Right kidney (tissue), 1 donor: ENCODE measurements around the gene AP2A1.

Source experiments
- DNase-seq: peaks from one replicate; pipeline ENCODE4 v3.0.0-alpha.2; 2016

The AP2A1 gene

DNA sequence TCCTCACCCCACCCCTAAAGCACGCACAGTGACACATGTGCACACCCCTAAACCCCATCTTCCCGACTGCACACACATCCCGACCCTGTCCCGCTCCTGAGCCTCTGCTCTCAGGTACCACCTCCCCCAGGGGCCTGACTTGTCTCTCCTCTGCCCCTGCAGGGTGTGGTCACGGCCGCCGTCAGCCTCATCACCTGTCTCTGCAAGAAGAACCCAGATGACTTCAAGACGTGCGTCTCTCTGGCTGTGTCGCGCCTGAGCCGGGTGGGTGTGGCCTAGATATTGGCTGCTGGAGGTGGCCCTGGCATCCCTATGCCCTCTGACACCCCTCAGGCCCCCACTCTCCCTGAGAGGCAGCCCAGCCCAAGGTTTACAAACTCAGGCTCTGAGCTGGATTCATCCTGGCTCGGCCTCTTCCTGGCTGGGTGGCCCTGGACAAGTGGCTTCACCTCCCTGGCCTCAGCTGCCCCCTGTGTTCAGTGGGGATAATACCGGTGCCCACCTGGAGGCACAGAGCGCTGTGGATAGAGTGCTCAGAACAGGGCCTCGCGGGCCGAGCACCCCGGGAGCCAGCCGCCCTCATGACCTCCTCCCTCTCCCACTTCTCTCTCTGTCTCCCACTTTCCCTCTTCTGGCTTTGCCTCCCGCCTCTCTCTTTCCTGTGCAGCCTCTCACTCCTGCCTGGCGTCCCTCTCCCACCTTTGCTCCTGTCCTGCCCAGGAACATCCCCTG, 26.2 kb downstream of the AP2A1 start:
- DNase-seq = no peak

DNA sequence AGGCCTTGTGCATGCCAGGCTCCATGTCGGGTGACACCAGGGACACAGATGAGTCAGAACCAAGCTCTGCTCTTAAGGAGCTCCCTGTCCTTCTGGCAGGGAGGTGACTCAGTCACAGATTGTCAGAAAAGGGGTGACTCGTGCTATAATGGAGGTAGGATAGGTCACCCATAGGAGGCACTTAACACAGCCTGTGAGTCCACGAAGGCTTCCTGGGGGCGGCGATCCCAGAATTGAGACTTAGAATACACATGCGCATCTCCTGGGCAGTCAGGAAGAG, 26.7 kb downstream of the AP2A1 start:
- DNase-seq = no peak

DNA sequence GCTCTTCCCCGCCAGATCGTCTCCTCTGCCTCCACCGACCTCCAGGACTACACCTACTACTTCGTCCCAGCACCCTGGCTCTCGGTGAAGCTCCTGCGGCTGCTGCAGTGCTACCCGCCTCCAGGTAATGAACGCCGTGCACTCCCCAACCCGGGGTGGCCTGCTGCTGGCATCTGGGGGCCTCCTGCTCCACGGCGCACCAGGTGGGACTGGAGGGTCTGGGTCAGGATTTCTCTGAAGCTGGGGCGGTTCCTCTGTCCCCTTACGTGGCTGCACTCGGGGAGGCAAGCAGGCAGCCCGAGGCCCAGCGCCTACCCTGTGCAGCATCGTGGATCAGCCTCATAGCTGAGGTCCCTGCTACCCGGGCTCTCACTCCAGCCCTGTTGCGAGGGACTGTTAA, 28.8 kb downstream of the AP2A1 start:
- DNase-seq = no peak

DNA sequence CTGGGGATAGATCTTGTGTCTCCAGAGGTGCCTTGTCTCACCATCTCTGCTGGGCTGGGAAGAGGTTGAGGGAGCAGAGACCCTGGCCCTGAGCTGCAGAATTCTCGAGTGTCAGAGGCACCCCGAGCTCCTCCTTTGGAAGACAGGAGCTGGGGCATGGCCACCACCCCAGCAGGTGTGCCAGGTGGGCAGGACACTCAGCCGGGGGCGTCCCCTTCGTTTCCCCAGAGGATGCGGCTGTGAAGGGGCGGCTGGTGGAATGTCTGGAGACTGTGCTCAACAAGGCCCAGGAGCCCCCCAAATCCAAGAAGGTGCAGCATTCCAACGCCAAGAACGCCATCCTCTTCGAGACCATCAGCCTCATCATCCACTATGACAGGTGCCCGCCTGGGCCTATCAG, 31.8 kb downstream of the AP2A1 start:
- no peak for DNase-seq

DNA sequence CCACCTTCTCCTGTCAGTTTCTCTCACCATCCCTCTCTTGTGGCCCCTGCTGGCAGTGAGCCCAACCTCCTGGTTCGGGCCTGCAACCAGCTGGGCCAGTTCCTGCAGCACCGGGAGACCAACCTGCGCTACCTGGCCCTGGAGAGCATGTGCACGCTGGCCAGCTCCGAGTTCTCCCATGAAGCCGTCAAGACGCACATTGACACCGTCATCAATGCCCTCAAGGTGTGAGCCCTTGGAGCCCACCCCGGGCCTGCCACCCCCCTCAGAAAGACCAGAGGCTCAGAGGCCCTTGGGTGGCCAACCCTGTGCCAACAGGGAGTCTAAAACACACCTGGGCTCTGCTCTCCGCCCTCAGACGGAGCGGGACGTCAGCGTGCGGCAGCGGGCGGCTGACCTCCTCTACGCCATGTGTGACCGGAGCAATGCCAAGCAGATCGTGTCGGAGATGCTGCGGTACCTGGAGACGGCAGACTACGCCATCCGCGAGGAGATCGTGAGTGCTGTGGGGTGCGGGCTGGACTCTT, 32.5 kb downstream of the AP2A1 start:
- no peak for DNase-seq

DNA sequence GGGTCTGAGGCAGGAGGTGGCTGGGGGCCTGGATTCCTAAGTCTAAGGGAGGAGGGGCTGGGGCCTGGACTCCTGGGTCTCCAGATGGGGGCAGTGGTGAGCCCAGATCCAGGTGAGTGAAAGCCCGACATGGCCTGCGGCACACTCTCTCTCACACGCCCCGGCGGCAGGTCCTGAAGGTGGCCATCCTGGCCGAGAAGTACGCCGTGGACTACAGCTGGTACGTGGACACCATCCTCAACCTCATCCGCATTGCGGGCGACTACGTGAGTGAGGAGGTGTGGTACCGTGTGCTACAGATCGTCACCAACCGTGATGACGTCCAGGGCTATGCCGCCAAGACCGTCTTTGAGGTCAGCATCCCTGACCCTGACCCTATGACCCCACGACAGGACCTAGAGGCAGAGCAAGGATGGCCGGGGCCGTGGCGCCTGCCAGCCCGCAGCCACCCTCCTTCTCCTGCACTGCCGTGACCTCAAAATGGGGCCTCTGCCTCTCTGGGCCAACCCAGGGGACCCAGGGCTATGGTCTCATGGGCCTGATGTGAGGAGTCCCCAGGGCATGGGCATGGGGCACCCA, 33.1 kb downstream of the AP2A1 start:
- no peak for DNase-seq

DNA sequence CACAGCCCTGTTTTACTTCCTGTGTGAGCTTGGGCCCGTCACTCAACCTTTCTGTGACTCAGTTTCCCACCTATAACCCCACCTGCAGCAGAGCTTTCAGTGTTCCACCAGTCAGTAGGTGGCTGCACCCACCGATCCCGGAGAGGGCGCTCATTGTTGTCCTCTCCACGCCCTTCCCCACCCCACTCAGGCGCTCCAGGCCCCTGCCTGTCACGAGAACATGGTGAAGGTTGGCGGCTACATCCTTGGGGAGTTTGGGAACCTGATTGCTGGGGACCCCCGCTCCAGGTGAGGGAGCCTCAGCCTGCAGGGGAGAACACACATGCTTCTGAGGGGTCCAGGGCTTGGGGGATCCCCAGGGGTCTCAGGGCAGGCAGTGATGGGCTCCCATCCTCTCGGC, 34.0 kb downstream of the AP2A1 start:
- no peak for DNase-seq

DNA sequence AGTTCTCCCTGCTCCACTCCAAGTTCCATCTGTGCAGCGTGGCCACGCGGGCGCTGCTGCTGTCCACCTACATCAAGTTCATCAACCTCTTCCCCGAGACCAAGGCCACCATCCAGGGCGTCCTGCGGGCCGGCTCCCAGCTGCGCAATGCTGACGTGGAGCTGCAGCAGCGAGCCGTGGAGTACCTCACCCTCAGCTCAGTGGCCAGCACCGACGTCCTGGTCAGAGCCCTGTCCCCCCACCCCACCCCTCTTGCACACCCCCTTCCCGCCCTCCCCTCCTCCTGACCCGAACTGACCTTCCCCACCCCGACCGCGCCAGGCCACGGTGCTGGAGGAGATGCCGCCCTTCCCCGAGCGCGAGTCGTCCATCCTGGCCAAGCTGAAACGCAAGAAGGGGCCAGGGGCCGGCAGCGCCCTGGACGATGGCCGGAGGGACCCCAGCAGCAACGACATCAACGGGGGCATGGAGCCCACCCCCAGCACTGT, 34.6 kb downstream of the AP2A1 start:
- no peak for DNase-seq

DNA sequence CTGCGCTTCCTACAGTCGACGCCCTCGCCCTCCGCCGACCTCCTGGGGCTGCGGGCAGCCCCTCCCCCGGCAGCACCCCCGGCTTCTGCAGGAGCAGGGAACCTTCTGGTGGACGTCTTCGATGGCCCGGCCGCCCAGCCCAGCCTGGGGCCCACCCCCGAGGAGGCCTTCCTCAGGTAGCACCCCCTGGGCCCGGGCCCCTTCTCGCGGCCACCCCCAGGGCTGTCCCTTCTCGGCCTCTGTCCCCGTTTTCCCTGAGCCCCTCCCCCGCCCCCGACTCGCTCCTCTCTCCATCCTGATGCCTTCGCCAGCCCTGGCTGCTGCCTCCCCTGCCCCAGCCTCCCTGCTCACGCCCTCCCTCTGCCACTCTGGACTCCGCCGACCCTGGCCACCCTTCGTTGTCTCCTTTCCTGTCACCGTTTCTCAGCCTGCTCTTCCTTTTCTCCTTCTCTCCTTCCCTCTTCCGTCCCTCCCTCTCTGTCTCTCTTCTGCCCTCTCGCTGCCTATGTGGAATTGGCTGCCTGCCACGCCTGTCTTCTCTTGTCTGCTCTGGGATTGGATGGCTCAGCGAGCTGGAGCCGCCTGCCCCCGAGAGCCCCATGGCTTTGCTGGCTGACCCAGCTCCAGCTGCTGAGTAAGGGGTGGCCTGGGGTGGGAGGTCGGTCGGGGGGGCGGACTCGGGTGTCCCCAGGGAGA, 35.3 kb downstream of the AP2A1 start:
- DNase-seq = peak; percentile 88

DNA sequence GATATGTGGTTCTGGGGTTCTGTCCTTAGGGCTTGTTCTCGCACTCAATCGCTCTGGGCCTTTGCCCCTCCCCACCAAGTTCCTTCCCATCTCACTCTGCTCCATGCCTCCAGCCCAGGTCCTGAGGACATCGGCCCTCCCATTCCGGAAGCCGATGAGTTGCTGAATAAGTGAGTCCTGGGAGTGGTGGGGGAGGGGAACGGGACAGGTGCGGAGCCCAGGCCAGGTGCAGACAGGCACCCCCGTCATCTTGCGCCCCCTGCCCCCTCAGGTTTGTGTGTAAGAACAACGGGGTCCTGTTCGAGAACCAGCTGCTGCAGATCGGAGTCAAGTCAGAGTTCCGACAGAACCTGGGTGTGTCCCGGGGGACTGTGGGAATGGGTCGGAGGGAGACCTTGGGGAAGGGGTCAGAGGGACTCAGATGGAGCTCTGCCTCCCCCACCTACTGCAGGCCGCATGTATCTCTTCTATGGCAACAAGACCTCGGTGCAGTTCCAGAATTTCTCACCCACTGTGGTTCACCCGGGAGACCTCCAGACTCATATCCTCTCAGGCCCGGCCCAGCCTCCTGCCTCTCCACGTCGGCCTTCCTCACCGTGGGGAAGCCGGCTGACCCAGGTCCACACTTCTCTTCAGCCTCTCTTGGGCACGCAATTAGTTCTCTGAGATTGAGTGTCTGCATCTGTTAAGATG, 36.2 kb downstream of the AP2A1 start:
- no peak for DNase-seq

DNA sequence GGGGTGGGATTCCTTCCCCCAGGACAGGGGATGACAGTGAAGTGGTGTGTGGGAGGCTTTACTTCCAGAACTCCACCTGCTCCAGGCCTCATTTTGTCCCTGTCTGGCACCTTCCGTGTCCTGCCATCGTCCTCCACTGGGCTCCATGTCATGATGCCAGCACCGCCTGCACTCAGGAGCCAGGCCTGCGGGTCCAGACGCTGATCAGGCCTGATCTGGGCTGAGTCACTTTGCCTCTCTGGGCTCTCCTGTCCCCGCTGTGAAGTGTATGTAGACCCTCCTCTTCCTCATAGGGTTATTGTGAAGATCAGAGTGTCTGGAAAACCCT, 36.7 kb downstream of the AP2A1 start:
- no peak for DNase-seq

DNA sequence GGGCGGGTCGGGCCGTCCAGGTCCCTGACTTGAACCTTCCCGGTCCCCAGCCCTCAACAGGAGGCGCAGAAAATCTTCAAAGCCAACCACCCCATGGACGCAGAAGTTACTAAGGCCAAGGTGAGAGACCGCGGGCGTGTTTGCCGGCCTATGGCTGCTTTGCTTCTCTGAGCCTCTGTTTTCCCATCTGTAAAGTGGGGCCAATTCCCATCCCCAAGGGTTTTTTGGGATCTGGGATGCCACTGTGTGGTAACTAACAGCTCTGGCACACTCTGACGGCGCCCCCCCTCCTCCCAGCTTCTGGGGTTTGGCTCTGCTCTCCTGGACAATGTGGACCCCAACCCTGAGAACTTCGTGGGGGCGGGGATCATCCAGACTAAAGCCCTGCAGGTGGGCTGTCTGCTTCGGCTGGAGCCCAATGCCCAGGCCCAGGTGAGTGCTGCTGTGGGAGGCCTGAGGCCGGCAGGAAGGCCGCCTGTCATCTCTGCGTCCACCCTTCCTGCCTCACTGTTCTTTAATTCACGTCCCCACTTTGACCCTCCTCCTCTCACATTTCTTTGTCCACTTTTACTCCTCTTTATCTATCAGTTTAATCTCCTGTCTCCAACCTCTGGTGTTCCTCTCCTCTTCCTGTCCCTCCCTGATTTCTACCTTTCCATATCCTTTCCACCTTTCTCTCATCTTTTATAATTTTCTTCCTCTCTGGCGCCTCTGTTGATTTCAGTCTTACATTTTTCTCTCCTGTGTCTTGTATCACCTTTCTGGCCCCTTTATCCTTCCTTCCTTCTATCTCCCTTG, 39.2 kb downstream of the AP2A1 start:
- DNase-seq = no peak

DNA sequence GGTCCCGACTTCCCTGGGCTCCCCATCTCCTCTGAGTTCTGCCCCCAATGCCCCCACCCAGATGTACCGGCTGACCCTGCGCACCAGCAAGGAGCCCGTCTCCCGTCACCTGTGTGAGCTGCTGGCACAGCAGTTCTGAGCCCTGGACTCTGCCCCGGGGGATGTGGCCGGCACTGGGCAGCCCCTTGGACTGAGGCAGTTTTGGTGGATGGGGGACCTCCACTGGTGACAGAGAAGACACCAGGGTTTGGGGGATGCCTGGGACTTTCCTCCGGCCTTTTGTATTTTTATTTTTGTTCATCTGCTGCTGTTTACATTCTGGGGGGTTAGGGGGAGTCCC, 39.8 kb downstream of the AP2A1 start:
- no peak for DNase-seq

DNA sequence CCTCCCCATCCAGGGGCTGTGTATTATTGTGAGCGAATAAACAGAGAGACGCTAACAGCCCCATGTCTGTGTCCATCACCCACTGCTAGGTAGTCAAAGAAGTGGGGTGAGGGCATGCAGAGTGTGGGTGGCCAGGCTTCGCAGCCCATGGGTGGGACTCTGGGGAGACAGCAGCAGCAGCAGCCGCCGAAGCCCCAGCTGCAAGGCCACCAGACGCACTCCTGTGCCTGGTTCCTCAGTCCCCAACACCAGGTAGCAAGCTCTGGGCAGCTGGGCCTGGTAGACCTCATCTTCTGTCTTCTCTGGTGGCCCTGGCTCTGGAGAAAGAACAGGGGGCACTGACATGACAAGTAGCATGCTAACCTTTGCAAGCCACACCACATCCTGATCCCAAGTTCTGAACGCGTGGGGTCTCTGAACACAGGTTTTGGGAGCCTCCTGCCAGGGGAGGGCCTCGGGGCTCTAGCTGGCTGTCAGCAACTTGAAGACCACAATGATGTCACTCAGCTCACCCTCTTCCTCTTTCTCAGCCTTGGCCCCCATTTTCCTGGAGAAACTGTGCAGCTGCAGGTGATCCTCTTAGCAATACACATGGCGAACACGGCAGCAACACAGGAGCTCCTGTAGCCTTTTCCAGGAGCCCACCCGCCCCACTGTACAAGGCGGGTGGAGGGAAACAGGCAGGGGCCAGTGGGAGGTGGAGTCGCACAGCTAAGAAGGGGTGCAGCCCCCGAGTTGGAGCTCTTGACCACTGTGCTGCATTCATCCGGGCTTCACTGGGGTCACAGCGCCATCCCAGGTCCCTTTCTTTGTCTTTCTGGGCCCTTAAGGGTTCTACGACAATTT, 40.5 kb downstream of the AP2A1 start:
- no peak for DNase-seq

DNA sequence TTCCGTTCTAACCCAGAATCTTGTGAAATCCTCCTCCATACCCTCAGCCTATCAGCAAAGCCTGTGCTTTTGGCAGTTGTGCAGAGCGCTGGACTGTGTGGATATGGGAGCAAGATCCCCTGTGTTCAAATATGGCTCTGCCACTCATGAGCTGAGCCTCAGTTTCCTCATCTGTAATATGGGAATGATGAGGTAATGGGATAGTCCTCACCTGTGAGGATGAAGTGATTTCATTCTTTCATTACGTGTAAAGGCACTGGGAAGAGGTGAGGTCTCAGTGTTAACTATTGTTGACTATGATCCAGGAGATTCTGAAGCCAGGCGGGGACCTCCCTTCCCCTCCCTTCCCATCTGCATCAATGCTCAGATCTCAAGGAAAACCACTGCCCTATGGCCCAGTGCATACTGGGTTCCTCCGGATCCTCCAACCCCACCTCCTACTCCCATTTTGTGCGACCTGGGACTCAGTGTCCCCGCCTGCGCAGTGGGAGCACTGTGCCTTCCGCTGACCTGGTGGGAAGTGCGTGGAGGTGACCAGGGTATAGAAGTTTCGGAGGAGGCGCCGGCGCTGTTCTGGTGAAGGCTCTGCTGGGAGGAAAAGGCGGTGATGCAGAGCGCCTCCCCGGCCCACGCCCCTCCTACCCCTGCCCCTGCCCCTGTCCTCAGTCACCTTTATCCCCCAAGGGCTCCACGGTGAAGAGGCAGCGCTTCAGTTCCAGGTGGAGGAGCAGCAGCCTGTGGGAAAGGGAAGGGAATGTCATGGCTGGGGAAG, 41.3 kb downstream of the AP2A1 start:
- no peak for DNase-seq

DNA sequence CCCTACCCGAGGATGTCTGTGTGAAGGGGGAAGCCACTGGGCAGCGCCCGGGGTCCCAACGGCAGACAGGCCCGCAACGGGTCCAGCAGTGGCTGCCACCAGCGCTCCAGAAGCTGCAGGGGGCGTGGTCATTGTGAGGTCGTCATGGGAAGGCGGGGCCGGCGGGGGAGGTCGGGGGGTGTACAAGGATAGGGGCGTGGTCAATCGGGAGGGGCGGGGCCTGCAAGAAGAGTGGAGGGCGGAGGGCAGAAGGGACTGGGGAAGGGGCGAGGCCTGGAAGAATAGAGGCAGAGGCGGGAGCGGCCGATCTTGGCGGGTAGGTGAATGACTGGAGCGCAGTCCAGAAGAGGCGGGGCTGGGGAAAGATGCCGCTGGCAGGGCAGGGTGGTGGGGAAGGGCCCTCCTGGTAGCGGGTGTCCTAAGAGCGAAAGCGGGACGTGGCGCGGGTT, 41.9 kb downstream of the AP2A1 start:
- peak; percentile 71 for DNase-seq

DNA sequence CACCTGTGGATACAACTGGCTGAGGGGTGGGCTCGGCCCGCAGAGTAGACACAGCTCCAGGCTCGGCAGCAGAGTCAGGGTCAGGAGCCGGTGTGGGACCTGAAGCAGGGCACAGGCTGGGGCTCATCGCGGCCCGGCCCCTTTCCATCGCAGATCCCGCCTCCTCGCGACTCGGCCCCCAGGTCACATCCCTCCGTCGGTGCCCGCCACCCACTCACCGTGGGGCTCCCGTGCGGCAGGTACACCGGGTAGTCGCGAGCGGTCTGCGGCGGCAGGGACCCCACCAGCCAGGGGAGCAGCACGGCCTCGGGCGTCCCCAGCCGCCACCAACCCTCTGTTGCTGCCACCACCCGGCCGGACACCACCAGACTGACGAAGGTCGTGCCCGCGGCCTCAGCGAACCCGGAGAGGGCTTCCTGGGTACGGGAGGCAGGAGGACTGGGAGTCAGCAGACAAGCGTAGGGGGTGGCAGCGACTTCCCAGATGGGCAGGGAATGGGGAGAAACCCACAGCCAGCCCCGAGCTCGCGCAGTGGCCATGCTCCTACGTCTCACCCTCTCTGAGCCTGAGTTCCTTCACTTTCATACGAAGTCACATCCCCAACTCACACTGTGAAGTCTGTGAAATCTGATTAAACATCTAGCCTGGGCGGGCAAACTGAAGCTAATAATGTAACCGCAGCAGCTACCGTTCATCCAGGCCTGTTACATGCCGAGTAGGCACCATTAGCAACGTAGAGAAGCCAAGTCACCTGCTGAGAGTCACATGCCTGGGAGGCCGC, 42.5 kb downstream of the AP2A1 start:
- peak; percentile 74 for DNase-seq

DNA sequence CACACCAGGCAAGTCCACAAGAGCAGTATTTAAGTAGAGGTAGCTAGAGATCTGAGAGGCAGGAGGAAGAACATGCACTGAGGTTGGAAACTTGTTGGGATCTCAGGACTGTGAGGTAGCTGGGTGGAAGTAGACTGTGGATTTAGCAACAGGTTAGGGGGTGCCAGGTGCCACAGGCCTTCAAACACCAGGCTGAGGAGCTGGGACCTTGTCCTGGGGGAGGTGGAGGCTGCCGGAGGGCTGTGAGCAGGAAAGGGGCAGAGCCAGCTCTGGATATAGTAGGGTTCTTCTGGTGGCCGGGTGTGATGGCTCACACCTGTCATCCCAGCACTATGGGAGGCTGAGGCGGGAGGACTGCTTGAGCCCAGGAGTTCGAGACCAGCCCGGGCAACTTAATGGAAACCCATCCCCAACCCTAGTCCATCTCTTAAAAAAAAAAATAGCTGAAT, 43.2 kb downstream of the AP2A1 start:
- DNase-seq = no peak

DNA sequence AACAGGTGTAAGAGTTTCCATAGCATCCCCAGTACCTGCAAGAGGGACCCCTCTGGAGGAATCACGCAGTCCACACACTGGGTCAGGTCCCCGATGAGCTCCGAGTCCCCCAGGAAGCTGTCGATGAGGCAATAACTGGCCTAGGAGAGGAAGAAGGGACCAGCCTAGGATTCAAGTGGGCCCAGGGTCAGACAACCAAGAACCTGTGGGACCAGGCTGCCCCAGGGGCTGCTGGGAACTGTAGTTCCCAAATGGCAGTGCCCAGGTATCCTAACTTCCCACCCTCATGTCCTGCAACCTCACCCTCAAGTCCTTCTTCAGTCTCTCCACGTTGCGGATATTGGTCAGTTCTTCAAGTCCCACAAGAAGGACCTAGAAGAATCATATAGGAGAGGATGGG, 44.5 kb downstream of the AP2A1 start:
- no peak for DNase-seq
